ENCODE data around the gene ARL8A. TPM values are rescaled to one million over a fixed set of nuclear protein-coding genes. Genes with fewer than 3 reads are reported as not detected.

Gene ARL8A
- total and polyA plus RNA-seq, 10 of the 15 experiments (the other 5 are each of a cell fraction or from before 2014, with no cell fraction given): 0.34 to 49.2 (median 15.4) TPM

- Histone ChIP-seq H3K36me3 (ENCODE audit: control insufficient read depth in 2 of 2, insufficient read depth in 2 of 2, low read length in 1 of 2) (no peaks in the 10 kb centered on the region), H3K27me3 (replicated peaks in 1 of 2; ENCODE audit: control insufficient read depth in 2 of 2, insufficient read depth in 2 of 2, low read length in 1 of 2) (peaks cover 0 to 1% of the 10 kb centered on the region in 2 experiments; a peak in 2 of 4 replicates), H3K4me3 (no peak overlapping the region), H3K4me2 (ENCODE audit: control insufficient read depth, insufficient read depth) (no peak overlapping the region), H4K20me1 (ENCODE audit: control insufficient read depth, insufficient read depth) (no peaks in the 10 kb centered on the region), H3K4me1 (ENCODE audit: control insufficient read depth, insufficient read depth, low read length) (no peaks in the 10 kb centered on the region), H3K79me2 (ENCODE audit: control insufficient read depth, insufficient read depth, low read length) (no peaks in the 10 kb centered on the region), H3K9me3 (replicated peaks; ENCODE audit: control insufficient read depth, insufficient read depth, low read length) (no peaks in the 10 kb centered on the region), H3K9ac (ENCODE audit: control insufficient read depth, insufficient read depth, low read length) (no peak overlapping the region), H3K27ac (ENCODE audit: control insufficient read depth, insufficient read depth) (no peak overlapping the region), H2AFZ (ENCODE audit: control insufficient read depth, low read depth, low read length) (no peak overlapping the region)
- TF ChIP-seq CTCF (IDR thresholded peaks at IDR 0.05 in 2 of 3, conservative IDR thresholded peaks at IDR 0.05 in 1 of 3; ENCODE audit: control insufficient read depth in 2 of 3, extremely low read depth in 1 of 3, insufficient read depth in 1 of 3, low read depth in 3 of 3, low read length in 3 of 3) (0 out of 6 replicates have a peak, but pooled peaks of 1 of the 3 experiments have one; percentile 2), FOXK2 (IDR thresholded peaks at IDR 0.05) (no peak)
- no TSS peak for BruUV-seq (replicated peaks)
- CTCF ChIA-PET: interaction anchor here (0.7 kb wide), 1 partner anchor 48 kb away, joined by 3 read pairs; no protein-coding TSS in a partner anchor
- RAD21 ChIA-PET (ENCODE audit: unreplicated experiment): no interaction called here
- in situ Hi-C loops (cut with MboI) (no loop called here), intact Hi-C loops (cut with micrococcal nuclease; ENCODE audit: unreplicated experiment) (no loop called here)
- WGBS (ENCODE audit: insufficient coverage, insufficient replicate concordance, low lambda C conversion rate, missing lambda C conversion rate): 100% methylated on average over 3 of the region's 3 CpGs
- ATAC-seq (no peak), FAIRE-seq (no peak), DNase-seq (ENCODE audit: low read depth, low spot score) (no peak)
- POLR2A ChIA-PET: no interaction called here
- SMC1A ChIA-PET (ENCODE audit: uncharacterized antibody, unreplicated experiment): interaction anchor here (1.7 kb wide), 1 partner anchor 80 kb away, joined by 5 read pairs; the partner anchor contains the start of gene ELF3
Measured at GRCh38 chr1:202090994-202091393, 53.5 kb downstream of the ARL8A start.

- no peak for FAIRE-seq
- no TSS peak for BruUV-seq (replicated peaks)
- no peaks in the 10 kb centered on the region for H3K79me2 ChIP-seq (ENCODE audit: control insufficient read depth, insufficient read depth, low read length)
- ChIA-PET CTCF (no interaction called here), SMC1A (ENCODE audit: uncharacterized antibody, unreplicated experiment) (interaction anchor here (1.0 to 1.6 kb wide), 2 partner anchors 77 to 78 kb away, joined by 3 to 4 read pairs; partner anchors contain the start of gene ELF3), RAD21 (ENCODE audit: unreplicated experiment) (interaction anchor here (0.9 kb wide), 1 partner anchor 78 kb away, joined by 3 read pairs; the partner anchor contains the start of gene ELF3), POLR2A (no interaction called here)
- no peak overlapping the region for H3K4me3 ChIP-seq
- no peak overlapping the region for H3K27ac ChIP-seq (ENCODE audit: control insufficient read depth, insufficient read depth)
- peaks cover 0 to 1% of the 10 kb centered on the region in 2 experiments; a peak in 3 of 4 replicates for H3K27me3 ChIP-seq (replicated peaks in 1 of 2; ENCODE audit: control insufficient read depth in 2 of 2, insufficient read depth in 2 of 2, low read length in 1 of 2)
- H3K9ac ChIP-seq (ENCODE audit: control insufficient read depth, insufficient read depth, low read length): no peak overlapping the region
- H2AFZ ChIP-seq (ENCODE audit: control insufficient read depth, low read depth, low read length): no peak overlapping the region
- in situ Hi-C loops (cut with MboI) (no loop called here), intact Hi-C loops (cut with micrococcal nuclease; ENCODE audit: unreplicated experiment) (no loop called here)
- H3K4me2 ChIP-seq (ENCODE audit: control insufficient read depth, insufficient read depth): no peak overlapping the region
- H3K9me3 ChIP-seq (replicated peaks; ENCODE audit: control insufficient read depth, insufficient read depth, low read length): no peaks in the 10 kb centered on the region
- WGBS (ENCODE audit: insufficient coverage, insufficient replicate concordance, low lambda C conversion rate, missing lambda C conversion rate): 8% methylated on average over 3 of the region's 3 CpGs
- no peaks in the 10 kb centered on the region for H4K20me1 ChIP-seq (ENCODE audit: control insufficient read depth, insufficient read depth)
- H3K36me3 ChIP-seq (ENCODE audit: control insufficient read depth in 2 of 2, insufficient read depth in 2 of 2, low read length in 1 of 2): no peaks in the 10 kb centered on the region
- no peaks in the 10 kb centered on the region for H3K4me1 ChIP-seq (ENCODE audit: control insufficient read depth, insufficient read depth, low read length)
- ATAC-seq: no peak
- no peak for DNase-seq (ENCODE audit: low read depth, low spot score)
- TF ChIP-seq ESRRA (IDR thresholded peaks at IDR 0.05; ENCODE audit: low read length) (no peak), IRF3 (IDR thresholded peaks at IDR 0.05) (no peak), RB1 (IDR thresholded peaks at IDR 0.05; ENCODE audit: borderline replicate concordance) (no peak), NKRF (conservative IDR thresholded peaks at IDR 0.05) (no peak), MTA2 (IDR thresholded peaks at IDR 0.05; ENCODE audit: low read depth) (no peak), PML (IDR thresholded peaks at IDR 0.05; ENCODE audit: low read length) (no peak), HDAC6 (IDR thresholded peaks at IDR 0.05; ENCODE audit: unreplicated experiment) (no peak), JUNB (IDR thresholded peaks at IDR 0.05) (no peak), POLR2A (IDR thresholded peaks at IDR 0.05; ENCODE audit: low read depth, low read length) (no peak), E2F4 (IDR thresholded peaks at IDR 0.05; ENCODE audit: low read depth, low read length) (no peak)
Measured at GRCh38 chr1:202088206-202088605, 56.3 kb downstream of the ARL8A start.

Data from GM12878 (cell line).